Loucy (cell line): Measurements from ENCODE around the gene SIX4.

Source experiments
- CTCF ChIP-seq: fragments of 200-600 bp; sonication (generic); conservative IDR thresholded peaks from 2 replicates; pipeline ENCODE4 v1.5.1; 2014; ENCODE audit warnings: mild to moderate bottlenecking, antibody characterized with exemption, low read length
- EZH2phosphoT487 ChIP-seq: fragments of 200-600 bp; IDR thresholded peaks from 2 replicates; pipeline ENCODE4 v1.6.1; 2018; ENCODE audit warnings: antibody characterized with exemption, mild to moderate bottlenecking, moderate library complexity, borderline replicate concordance

- TF ChIP-seq CTCF (no peak), EZH2phosphoT487 (no peak)
Measured at GRCh38 chr14:60677701-60678100, 46.5 kb downstream of the SIX4 start.
